MM.1S (cell line): ENCODE data around the gene RPUSD2.
"Not testable (repeated sequence)": the region's sequence is repeated elsewhere in the genome, so short reads cannot be mapped to it uniquely, and the experiment has no call there.

Source experiments
- DNase-seq: peaks from one replicate; pipeline ENCODE4 v3.0.0-alpha.2; 2015
- H2AFZ ChIP-seq: fragments of 300-600 bp; sonication (generic); 2 replicates; pipeline ENCODE4 v1.6.0; 2016; ENCODE audit warnings: antibody characterized with exemption, low read length
- H3F3A ChIP-seq: fragments of 300-600 bp; sonication (generic); 2 replicates; pipeline ENCODE4 v1.6.1; 2016; ENCODE audit warnings: mild to moderate bottlenecking, antibody characterized with exemption, low read length, moderate library complexity, mixed read lengths; ENCODE audit not compliant: insufficient read depth
- H3K27ac ChIP-seq: fragments of 300-600 bp; sonication (generic); 2 replicates; pipeline ENCODE4 v1.5.1; 2016; ENCODE audit warnings: mild to moderate bottlenecking, low read length
- H3K27me3 ChIP-seq: fragments of 300-600 bp; sonication (generic); replicated peaks from 2 replicates; pipeline ENCODE4 v1.6.0; 2016; ENCODE audit warnings: low read length; ENCODE audit not compliant: insufficient read depth
- H3K36me3 ChIP-seq: fragments of 300-600 bp; sonication (generic); replicated peaks from 2 replicates; pipeline ENCODE4 v1.6.1; 2016; ENCODE audit warnings: mild to moderate bottlenecking, low read length, mixed read lengths; ENCODE audit not compliant: insufficient read depth
- H3K4me1 ChIP-seq: fragments of 300-600 bp; sonication (generic); 2 replicates; pipeline ENCODE4 v1.6.1; 2016; ENCODE audit warnings: low read length, mixed read lengths
- H3K4me2 ChIP-seq: fragments of 300-600 bp; sonication (generic); 2 replicates; pipeline ENCODE4 v1.6.0; 2016; ENCODE audit warnings: low read depth, low read length
- H3K4me3 ChIP-seq: fragments of 300-600 bp; sonication (generic); 2 replicates; pipeline ENCODE4 v1.5.1; 2016; ENCODE audit warnings: low read length, mixed read lengths
- H3K79me2 ChIP-seq: fragments of 300-600 bp; sonication (generic); 2 replicates; pipeline ENCODE4 v1.6.1; 2016; ENCODE audit warnings: mixed run types, low read length, mixed read lengths
- H3K9ac ChIP-seq: fragments of 300-600 bp; sonication (generic); 2 replicates; pipeline ENCODE4 v1.6.1; 2016; ENCODE audit warnings: low read length, mixed read lengths
- H3K9me2 ChIP-seq: fragments of 300-600 bp; sonication (generic); replicated peaks from 2 replicates; pipeline ENCODE4 v1.6.1; 2016; ENCODE audit warnings: mild to moderate bottlenecking, low read length, mixed read lengths; ENCODE audit not compliant: insufficient read depth
- H3K9me3 ChIP-seq: fragments of 300-600 bp; sonication (generic); replicated peaks from 2 replicates; pipeline ENCODE4 v1.6.1; 2016; ENCODE audit warnings: mild to moderate bottlenecking, low read length, mixed read lengths; ENCODE audit not compliant: insufficient read depth
- H4K20me1 ChIP-seq: fragments of 300-600 bp; sonication (generic); 2 replicates; pipeline ENCODE4 v1.6.1; 2016; ENCODE audit warnings: mild to moderate bottlenecking, low read length, moderate library complexity, mixed read lengths; ENCODE audit not compliant: insufficient read depth
- EZH2 ChIP-seq: fragments of 300-600 bp; sonication (generic); optimal IDR thresholded peaks from 2 replicates; pipeline ENCODE3; 2017; ENCODE audit warnings: low read depth, mild to moderate bottlenecking, antibody characterized with exemption, low read length, mixed read lengths
- EZH2phosphoT487 ChIP-seq: fragments of 300-600 bp; sonication (generic); IDR thresholded peaks from 2 replicates; pipeline ENCODE4 v1.6.1; 2018; ENCODE audit warnings: antibody characterized with exemption, low read length
- TF ChIP-seq, protein P1 (sequence below): fragments of 300-600 bp; sonication (generic); IDR thresholded peaks from 2 replicates; pipeline ENCODE4 v1.5.1; 2016; ENCODE audit warnings: antibody characterized with exemption, low read length, mixed read lengths

The RPUSD2 gene

DNA sequence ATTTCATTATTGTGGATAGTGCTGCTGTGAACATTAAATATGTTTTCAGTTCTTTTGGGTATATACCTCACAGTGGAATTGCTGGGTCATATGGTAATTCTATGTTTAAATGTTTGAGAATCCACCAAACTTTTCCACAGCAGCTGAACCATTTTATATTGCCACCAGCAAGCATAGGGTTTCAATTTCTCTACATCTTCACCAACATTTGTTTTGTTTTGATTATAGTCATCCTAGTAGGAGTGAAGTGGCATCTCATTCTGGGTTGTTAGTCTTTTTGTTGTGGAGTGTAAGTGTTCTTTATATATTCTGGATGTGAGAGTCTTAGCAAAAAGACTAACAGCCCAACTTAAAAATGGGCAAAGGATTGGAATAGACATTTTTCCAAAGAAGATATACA is 6.0 kb downstream of the RPUSD2 start:
- no peaks in the 10 kb centered on the region for H3K9me3 ChIP-seq
- no peak overlapping the region for H3K4me3 ChIP-seq
- no peak overlapping the region for H2AFZ ChIP-seq
- H3F3A ChIP-seq: 0 out of 2 replicates have a peak, but pooled peaks cover 3% of the 10 kb centered on the region
- no peaks in the 10 kb centered on the region for H3K9me2 ChIP-seq
- no peak overlapping the region for H3K9ac ChIP-seq
- DNase-seq: no peak
- H3K4me2 ChIP-seq: no peak overlapping the region
- no peaks in the 10 kb centered on the region; the same call in 1 of the 2 replicates for H3K36me3 ChIP-seq
- TF ChIP-seq EZH2: no peak
- TF ChIP-seq EZH2phosphoT487: no peak
- TF ChIP-seq, protein P1, sequence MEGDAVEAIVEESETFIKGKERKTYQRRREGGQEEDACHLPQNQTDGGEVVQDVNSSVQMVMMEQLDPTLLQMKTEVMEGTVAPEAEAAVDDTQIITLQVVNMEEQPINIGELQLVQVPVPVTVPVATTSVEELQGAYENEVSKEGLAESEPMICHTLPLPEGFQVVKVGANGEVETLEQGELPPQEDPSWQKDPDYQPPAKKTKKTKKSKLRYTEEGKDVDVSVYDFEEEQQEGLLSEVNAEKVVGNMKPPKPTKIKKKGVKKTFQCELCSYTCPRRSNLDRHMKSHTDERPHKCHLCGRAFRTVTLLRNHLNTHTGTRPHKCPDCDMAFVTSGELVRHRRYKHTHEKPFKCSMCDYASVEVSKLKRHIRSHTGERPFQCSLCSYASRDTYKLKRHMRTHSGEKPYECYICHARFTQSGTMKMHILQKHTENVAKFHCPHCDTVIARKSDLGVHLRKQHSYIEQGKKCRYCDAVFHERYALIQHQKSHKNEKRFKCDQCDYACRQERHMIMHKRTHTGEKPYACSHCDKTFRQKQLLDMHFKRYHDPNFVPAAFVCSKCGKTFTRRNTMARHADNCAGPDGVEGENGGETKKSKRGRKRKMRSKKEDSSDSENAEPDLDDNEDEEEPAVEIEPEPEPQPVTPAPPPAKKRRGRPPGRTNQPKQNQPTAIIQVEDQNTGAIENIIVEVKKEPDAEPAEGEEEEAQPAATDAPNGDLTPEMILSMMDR: no peak
- peaks cover 17% of the 10 kb centered on the region for H3K79me2 ChIP-seq
- H4K20me1 ChIP-seq: no peaks in the 10 kb centered on the region
- no peak overlapping the region for H3K27ac ChIP-seq
- peaks cover 5% of the 10 kb centered on the region; the same call in 1 of the 2 replicates for H3K4me1 ChIP-seq
- H3K27me3 ChIP-seq: no peaks in the 10 kb centered on the region

DNA sequence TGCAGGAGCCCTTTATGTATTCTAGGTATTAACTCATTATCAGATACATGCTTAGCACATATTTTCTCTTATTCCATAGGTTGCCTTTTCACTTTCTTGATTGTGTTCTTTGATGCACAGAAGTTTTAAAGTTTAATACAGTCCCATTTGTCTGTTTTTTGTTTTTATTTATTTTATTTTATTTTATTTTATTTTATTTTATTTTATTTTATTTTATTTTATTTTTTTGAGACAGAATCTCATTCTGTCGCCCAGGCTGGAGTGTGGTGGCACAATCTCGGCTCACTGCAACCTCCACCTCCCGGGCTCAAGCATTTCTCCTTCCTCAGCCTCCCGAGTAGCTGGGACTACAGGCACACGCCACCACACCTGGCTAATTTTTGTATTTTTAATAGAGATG is 7.8 kb downstream of the RPUSD2 start:
- not testable (repeated sequence) for H3K4me2 ChIP-seq, H3K4me1 ChIP-seq, H3K79me2 ChIP-seq, H3K9ac ChIP-seq, H3K27ac ChIP-seq, H3F3A ChIP-seq, H3K9me3 ChIP-seq, H3K27me3 ChIP-seq, H3K4me3 ChIP-seq, H2AFZ ChIP-seq, H3K36me3 ChIP-seq, H4K20me1 ChIP-seq, DNase-seq, H3K9me2 ChIP-seq

DNA sequence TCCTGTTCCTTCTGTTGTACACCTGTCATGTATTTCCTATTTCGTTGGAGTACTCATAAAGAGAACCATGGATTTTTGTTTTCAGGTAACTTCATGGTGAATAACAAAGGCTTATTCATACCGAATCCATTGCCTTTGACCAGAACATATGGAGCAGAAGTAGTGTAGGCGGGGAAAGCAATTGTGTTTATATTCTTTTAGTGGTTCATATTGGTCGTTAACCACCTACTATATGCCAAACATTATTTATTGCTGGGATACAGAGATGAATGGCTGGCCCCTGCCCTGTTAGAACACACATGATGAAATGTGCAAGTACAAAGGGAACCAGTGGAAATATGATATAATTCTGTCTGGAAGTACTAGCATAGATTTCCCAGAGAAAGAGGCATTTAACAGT is 9.8 kb downstream of the RPUSD2 start:
- H3K4me1 ChIP-seq: no peaks in the 10 kb centered on the region
- TF ChIP-seq EZH2 (no peak), EZH2phosphoT487 (no peak)
- TF ChIP-seq, protein P1: no peak

DNA sequence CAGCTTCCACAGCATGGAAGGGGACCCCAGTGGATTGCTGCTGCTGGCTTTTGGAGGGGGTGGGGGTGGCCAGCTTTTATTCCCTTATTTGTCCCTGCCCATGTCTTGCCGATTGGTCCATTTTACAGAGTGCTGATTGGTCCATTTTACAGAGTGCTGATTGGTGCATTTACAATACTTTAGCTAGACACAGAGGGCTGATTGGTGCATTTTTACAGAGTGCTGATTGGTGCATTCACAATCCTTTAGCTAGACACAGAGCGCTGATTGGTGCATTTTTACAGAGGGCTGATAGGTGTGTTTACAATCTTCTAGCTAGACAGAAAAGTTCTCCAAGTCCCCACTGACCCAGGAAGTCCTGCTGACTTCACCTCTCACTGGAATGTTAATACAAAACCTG is 12.7 kb downstream of the RPUSD2 start:
- not testable (repeated sequence) for H3K79me2 ChIP-seq, H3K36me3 ChIP-seq, H2AFZ ChIP-seq, H3K9me2 ChIP-seq, H3K4me1 ChIP-seq, DNase-seq, H3K4me3 ChIP-seq, H3K27ac ChIP-seq, H3K4me2 ChIP-seq, H3K9me3 ChIP-seq, H3K9ac ChIP-seq, H3K27me3 ChIP-seq, H3F3A ChIP-seq, H4K20me1 ChIP-seq

More for the DNA sequence above, 9.8 kb downstream of the RPUSD2 start:
- Histone ChIP-seq H3K9ac (no peak overlapping the region), H3K9me3 (no peaks in the 10 kb centered on the region), H3K27me3 (no peaks in the 10 kb centered on the region), H3K4me2 (no peak overlapping the region), H3F3A (0 out of 2 replicates have a peak, but pooled peaks cover under 1% of the 10 kb centered on the region), H3K9me2 (no peaks in the 10 kb centered on the region), H3K27ac (no peak overlapping the region), H3K4me3 (no peak overlapping the region), H4K20me1 (no peaks in the 10 kb centered on the region), H2AFZ (no peak overlapping the region), H3K79me2 (no peaks in the 10 kb centered on the region), H3K36me3 (no peaks in the 10 kb centered on the region)
- no peak for DNase-seq
